ENCODE measurements around the gene MED13.

GRCh38 chr17:62109924-62110323 lies 44.8 kb upstream of the MED13 start:
- TF ChIP-seq POLR2AphosphoS5 (IDR thresholded peaks at IDR 0.05; ENCODE audit: low read depth, low read length) (no peak), TAF1 (IDR thresholded peaks at IDR 0.05; ENCODE audit: borderline replicate concordance, insufficient read depth, low read length) (no peak), REST (IDR thresholded peaks at IDR 0.05; ENCODE audit: insufficient read depth in 1 of 2, low read depth in 2 of 2, low read length in 2 of 2) (no peak), SIN3A (IDR thresholded peaks at IDR 0.05; ENCODE audit: borderline replicate concordance, insufficient read depth, low read length) (no peak)

Measured in PFSK-1 (cell line).